Erythroblast (primary cell): ENCODE data around the gene AMTN.
"Not testable (repeated sequence)": the region's sequence is repeated elsewhere in the genome, so short reads cannot be mapped to it uniquely, and the experiment has no call there.

Experiments used
- DNase-seq, 2 experiments: peaks; one replicate each; lab custom pipeline; 2025; lab: John Stamatoyannopoulos, UW
- GATA1 ChIP-seq: IDR thresholded peaks from 2 replicates; pipeline ENCODE4 v1.6.1; 2011; ENCODE audit warnings: low read depth, mild to moderate bottlenecking, control low read depth, low read length, moderate library complexity
- POLR2A ChIP-seq: IDR thresholded peaks from 2 replicates; pipeline ENCODE4 v1.6.1; 2011; ENCODE audit warnings: mild to moderate bottlenecking, low read length

AMTN gene

GRCh38 chr4:70533211-70533610 lies 14.8 kb downstream of the AMTN start:
- TF ChIP-seq POLR2A (no peak), GATA1 (no peak)
- DNase-seq, result no peak

DNA sequence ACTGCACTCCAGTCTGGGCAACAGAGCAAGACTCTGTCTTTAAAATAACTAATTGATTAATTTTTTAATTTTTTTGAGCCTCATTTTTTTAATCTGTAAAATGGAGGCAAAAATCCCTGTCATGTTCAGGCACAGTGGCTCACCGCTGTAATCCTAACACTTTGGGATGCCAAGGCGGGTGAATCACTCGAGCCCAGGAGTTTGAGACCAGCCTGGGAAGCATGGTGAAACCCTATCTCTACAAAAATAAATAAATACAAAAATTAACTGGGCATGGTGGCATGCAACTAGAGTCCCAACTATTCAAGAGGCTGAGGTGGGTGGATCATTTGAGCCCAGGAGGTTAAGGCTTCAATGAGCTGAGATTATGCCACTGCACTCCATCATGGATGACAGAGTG lies 15.4 kb downstream of the AMTN start:
- no peak for TF ChIP-seq POLR2A
- no peak for TF ChIP-seq GATA1
- DNase-seq, result no peak

GRCh38 chr4:70534886-70535285 lies 16.5 kb downstream of the AMTN start:
- not testable (repeated sequence) for DNase-seq

- no peak for TF ChIP-seq GATA1
- no peak for TF ChIP-seq POLR2A
- DNase-seq, result no peak
These were observed 20.5 kb downstream of the AMTN start for GRCh38 chr4:70538869-70539268.

DNA sequence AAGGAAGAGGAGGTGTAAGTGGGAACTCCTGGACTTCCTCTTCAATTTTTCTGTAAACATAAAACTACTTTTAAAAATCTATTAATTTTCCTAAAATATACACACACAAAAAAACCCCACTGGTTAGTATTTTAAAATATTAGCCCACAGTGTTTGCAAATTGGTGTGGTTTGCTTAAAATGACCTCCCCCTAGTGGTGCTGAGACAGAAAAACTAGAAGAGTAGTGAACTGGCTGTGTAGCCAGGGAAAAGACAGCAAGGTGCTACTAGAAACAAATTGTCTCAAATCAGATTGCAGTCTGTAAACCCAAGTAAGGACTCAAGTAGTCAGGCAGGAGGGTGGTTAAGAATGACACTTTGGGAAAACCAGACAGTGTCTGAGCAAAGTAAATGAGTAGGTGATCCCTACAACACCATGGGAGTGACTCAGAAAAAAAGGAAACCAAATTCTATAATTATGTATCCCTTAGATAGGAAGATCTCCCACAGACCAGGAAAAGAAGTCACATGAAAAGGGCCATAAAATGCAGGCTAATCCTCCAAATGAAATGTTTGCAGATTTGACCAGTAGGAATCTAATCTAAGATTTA lies 26.0 kb downstream of the AMTN start:
- peak; percentile 2 to 18 for DNase-seq
- TF ChIP-seq GATA1 (no peak), POLR2A (no peak)

DNA sequence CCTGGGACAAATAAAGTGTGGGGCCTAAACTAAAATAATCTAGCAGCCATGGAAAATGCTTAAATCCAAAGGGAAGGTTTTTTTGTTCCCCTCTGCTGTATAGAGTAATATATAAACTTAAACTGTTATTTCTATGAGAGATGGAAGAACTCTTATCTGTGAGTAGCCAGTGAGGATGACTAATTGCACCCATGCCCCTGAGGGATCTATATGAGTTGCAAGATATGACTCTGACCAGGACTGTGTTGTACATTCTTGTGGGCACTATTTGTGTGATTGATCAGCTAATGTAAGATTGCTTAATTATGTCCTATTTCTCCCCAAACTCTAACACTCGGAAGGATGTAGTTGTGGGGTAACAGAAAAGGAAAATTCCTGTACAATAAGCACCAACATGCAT lies 38.5 kb downstream of the AMTN start:
- no peak for DNase-seq
- TF ChIP-seq POLR2A (no peak), GATA1 (no peak)

DNA sequence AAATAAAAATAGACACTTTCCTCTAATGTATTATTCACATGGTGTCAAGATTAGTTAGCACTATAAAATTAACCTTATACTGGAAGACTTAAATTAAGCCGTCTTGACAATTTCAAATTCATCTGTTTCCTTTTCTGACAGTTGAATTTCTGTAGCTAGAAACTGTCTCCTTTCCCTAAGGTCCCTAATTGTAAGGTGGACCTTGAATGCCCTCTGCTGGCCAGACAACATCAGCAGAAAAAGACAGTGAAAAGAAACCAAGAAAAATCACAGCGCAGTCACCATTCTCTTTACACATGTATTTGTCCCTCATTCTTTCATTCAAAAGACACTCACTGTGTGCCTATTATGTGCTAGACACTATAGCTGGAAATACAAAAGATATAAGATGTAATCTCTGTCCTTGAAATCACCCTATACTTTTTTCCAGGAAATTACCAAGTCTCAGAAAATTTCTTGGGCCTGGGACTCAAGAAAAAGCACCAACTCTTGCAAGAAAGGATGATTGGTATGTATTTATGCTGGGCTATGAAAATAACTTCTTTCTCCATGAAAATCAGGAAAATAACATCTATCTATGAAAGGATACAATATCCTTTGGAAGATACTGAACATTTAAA lies 41.0 kb downstream of the AMTN start:
- no peak for TF ChIP-seq GATA1
- TF ChIP-seq POLR2A, result no peak
- peak; percentile 21 to 57 for DNase-seq

- DNase-seq, result no peak
- TF ChIP-seq POLR2A (no peak), GATA1 (no peak)
These were observed 41.6 kb downstream of the AMTN start for GRCh38 chr4:70559924-70560323.

DNA sequence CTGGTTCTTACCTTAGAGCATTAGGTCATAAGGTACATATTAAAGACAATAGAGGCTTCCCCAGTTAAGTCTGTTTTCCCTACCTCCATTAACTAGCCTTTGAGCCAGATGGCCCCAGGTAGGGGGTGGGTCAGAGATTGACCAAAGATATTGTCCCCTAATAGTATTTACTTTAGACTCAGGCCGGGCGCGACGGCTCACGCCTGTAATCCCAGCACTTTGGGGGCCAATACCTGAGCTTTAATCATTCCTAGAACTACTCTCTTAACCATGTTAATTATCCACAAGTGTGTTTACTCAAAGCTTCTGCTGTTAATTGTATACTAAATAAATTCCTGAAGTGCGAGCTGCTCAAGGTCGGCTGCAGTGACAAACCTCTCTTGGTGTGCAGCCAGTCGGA lies 45.7 kb downstream of the AMTN start:
- TF ChIP-seq GATA1 (no peak), POLR2A (no peak)
- DNase-seq, result no peak

DNA sequence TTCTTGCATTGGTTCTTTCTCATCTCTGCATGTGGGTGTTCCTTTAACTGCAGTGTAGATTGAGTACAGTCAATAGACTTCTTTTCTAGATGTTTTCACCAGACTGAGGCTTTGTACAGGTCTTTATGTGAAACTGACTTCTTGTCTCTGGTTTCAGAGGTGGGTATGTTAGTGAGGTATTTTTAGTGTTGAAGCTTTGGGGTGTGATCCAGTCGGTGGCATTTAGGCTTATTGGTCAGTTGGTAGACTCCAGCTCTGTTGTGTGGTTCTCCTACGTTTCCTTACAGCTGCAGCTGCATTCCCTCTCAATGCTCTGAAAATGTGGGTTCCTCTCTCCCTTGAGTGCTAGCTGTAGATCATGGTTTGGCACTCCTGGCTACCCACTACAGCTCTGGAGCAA lies 52.4 kb downstream of the AMTN start:
- TF ChIP-seq GATA1 (no peak), POLR2A (no peak)

DNA sequence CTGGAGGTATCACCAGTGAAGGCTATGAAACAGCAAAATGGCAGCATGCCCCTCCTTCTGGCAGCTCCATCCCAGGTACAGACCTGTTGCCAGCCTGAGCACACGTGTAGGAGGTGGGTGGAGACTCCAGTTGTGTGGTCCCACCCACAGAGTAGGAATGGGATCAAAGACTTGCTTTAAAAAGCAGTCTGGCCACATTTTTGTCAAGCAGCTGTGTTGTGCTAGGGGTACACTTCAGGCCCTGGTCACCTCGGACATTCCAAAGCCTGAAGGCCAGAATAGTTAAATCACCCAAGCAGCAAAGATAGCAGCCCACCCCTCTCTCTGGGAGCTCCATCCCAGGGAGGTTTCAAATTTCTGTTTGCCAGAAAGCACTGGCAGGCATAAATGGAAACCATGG lies 53.4 kb downstream of the AMTN start:
- no peak for DNase-seq
- TF ChIP-seq GATA1 (no peak), POLR2A (no peak)

More for the DNA sequence above, 52.4 kb downstream of the AMTN start:
- no peak for DNase-seq

GRCh38 chr4:70575964-70576363 lies 57.6 kb downstream of the AMTN start:
- no peak for TF ChIP-seq POLR2A
- no peak for TF ChIP-seq GATA1
- no peak for DNase-seq

GRCh38 chr4:70577220-70577927 lies 59.0 kb downstream of the AMTN start:
- TF ChIP-seq GATA1, result no peak
- TF ChIP-seq POLR2A, result no peak
- no peak for DNase-seq

DNA sequence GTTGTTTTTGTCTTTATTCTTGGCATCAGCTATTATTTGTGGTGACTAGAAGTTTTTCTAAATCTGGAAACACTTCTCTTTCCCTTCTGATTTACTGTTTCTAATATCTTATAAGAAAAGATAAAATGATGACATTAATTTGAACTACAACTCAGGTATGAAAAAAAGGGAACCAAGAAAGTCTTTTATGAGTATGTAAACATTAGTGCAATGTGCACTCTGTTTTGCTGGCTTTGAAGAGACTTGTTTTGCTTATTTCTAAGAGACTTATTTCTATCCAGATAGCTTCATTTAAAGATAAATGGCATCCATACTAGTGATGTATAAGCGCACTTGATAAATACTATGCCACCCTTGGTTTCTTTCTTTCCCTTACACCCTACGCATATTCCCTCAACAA lies 63.6 kb downstream of the AMTN start:
- DNase-seq, result no peak
- TF ChIP-seq GATA1 (no peak), POLR2A (no peak)
